Astrocyte of the spinal cord (primary cell): ENCODE measurements around the gene PPP2R2D.

Experiments used
- DNase-seq: peaks from one replicate; pipeline ENCODE4 v3.0.0; 2011; ENCODE audit warnings: low read depth, low spot score
- H3K4me3 ChIP-seq: 2 replicates; pipeline ENCODE4 v1.5.1; 2011; ENCODE audit warnings: low read depth, mild to moderate bottlenecking, low read length, moderate library complexity
- in situ Hi-C: cut with HindIII; loops from 2 replicates; pipeline ENCODE4 v1.10.0; 2017; ENCODE audit warnings: low sequenced_read_pairs
- TF ChIP-seq, protein P1 (sequence below): IDR thresholded peaks from 2 replicates; pipeline ENCODE4 v1.5.1; 2012; ENCODE audit warnings: low read depth, mild to moderate bottlenecking, low read length, inconsistent platforms

The PPP2R2D gene

DNA sequence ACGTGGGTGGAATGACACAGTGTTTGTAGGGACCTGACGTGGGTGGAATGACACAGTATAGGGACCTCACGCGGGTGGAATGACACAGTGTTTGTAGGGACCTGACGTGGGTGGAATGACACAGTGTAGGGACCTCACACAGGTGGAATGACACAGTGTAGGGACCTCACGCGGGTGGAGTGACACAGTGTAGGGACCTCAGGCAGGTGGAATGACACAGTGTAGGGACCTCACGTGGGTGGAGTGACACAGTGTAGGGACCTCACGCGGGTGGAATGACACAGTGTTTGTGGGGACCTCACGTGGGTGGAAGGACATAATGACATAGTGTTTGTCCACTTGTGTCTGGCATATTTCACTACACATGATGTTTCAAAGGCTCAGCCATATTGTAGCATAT lies 19.3 kb downstream of the PPP2R2D start:
- in situ Hi-C loops, result no loop called here
- TF ChIP-seq, protein P1, sequence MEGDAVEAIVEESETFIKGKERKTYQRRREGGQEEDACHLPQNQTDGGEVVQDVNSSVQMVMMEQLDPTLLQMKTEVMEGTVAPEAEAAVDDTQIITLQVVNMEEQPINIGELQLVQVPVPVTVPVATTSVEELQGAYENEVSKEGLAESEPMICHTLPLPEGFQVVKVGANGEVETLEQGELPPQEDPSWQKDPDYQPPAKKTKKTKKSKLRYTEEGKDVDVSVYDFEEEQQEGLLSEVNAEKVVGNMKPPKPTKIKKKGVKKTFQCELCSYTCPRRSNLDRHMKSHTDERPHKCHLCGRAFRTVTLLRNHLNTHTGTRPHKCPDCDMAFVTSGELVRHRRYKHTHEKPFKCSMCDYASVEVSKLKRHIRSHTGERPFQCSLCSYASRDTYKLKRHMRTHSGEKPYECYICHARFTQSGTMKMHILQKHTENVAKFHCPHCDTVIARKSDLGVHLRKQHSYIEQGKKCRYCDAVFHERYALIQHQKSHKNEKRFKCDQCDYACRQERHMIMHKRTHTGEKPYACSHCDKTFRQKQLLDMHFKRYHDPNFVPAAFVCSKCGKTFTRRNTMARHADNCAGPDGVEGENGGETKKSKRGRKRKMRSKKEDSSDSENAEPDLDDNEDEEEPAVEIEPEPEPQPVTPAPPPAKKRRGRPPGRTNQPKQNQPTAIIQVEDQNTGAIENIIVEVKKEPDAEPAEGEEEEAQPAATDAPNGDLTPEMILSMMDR, result no peak
- no peak overlapping the region for H3K4me3 ChIP-seq
- no peak for DNase-seq

DNA sequence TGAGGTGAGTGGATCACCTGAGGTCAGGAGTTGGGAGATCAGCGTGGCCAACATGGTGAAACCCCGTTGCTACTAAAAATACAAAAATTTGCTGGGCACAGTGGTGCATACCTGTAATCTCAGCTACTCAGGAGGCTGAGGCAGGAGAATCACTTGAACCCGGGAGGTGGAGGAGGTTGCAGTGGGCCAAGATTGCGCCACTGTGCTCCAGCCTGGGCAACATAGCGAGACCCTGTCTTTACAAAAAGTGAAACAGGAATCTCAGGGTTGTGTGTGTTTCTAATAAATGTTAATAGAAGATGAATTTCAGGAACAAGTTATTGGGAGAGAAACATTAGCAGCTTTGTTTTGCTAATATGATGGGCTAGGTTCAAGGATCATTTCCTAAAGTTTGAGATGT lies 19.9 kb downstream of the PPP2R2D start:
- in situ Hi-C loops, result no loop called here

DNA sequence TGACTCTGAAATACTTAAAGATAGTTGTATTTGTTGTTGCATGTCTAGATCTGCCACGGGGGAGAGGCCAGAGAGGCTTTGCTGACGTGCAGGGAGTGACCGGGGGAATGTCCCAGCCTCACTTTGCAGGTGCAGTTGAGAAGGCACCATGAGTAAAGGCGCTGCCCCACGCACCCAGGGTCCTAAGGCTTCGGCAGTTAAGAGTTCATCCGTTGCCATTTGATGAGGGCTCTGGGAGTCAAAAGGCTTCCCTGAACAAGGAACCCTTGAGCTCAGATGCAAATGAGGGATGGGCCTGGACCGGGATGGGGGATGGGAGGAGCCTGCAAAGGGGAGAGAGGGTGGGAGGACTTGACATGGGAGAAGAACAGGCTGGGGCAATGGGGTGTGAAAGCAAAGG lies 20.4 kb downstream of the PPP2R2D start:
- H3K4me3 ChIP-seq, result no peak overlapping the region
- no peak for DNase-seq
- TF ChIP-seq, protein P1, result no peak
- in situ Hi-C loops, result no loop called here

More for the DNA sequence above, 19.9 kb downstream of the PPP2R2D start:
- H3K4me3 ChIP-seq, result no peak overlapping the region
- TF ChIP-seq, protein P1, result no peak
- no peak for DNase-seq

DNA sequence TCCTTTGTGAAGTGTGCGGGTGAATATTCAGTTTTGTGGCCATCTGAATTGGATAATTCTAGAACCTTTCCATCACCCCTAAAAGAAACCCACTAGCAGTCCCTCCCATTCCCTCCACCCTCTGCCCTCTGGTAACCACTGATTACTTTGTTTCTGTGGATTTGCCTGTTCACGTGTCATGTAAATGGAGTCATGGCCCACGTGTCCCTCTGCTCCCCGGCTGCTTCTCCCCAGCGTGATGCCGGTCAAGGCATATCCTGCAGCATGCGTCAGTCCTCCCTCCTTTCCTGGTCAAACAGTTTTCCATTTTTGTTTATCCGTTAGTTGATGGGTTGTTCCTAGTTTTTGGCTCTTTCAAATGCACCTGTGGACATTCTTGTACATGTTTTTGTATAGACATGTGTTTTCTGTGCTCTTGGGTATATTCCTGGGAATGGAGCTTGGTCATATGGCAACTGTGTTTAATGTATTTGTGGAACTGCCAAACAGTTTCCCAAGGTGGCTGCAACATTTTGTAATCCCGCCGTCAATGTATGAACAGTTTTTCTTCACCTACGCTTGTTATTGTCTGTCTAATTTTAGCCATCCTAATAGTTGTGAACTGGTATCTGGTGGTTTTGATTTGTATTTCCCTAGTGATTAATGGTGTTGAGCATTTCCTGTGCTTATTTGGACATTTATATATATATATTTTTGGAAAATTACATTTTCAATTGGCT lies 22.4 kb downstream of the PPP2R2D start:
- TF ChIP-seq, protein P1, result no peak
- in situ Hi-C loops, result no loop called here
- no peak overlapping the region for H3K4me3 ChIP-seq
- no peak for DNase-seq

DNA sequence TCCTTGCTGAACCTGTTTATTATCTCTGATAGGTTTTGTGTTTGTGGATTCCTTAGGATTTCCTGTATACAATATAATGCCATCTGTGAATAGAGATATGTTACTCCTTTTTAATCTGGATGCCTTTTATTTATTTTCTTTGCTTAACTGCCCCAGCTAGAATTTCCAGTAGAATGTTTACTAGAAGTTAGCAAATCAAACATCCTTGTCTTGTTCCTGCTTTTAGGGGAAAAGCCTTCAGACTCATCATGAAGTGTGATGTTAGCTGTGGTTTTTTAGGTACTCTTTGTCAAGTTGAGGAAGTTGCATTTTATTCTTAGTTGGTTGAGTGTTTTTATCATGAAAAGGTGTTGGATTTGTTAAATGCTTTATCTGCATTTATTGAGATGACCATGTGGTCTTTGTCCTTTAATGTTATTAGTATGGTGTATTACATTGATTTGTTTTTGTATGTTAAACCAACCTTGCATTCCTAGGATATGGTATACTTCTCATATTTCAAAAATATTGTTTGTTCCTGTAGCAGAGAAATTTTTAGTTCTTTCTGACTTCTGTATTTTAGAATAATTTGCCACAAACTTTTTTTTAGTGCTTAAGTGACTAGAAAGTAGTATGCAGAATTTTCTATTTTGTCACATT lies 24.3 kb downstream of the PPP2R2D start:
- DNase-seq, result no peak
- in situ Hi-C loops, result no loop called here
- TF ChIP-seq, protein P1, result no peak
- H3K4me3 ChIP-seq, result no peak overlapping the region

DNA sequence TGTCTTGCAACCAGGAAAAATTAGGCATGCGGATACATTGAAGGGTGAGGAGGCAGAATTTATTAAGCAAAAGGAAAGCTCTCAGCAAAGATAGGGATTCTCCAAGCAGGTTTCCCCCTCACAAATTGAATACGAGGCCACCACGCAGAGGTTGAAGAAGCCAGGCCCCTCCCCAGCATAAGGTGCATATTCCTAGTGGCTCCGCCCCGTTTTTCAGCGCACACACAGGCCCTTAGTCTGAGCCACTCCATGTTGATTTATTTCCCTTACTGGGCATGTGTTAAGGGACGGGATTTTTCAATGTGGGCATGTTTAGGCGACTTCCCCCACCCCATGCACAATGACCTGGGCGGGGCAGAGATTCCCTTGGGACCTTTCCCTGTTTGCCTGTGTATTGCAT lies 24.9 kb downstream of the PPP2R2D start:
- no peak for DNase-seq
- H3K4me3 ChIP-seq, result no peak overlapping the region
- in situ Hi-C loops, result no loop called here
- TF ChIP-seq, protein P1, result no peak
